K562 (cell line): Measurements from ENCODE around the gene MEIS2. TPM values are rescaled to one million over a fixed set of nuclear protein-coding genes. Genes with fewer than 3 reads are reported as not detected.

Source experiments
- ASH1L ChIP-seq: fragments of 450-650 bp; IDR thresholded peaks from 2 replicates; pipeline ENCODE4 v1.6.1; 2018; ENCODE audit warnings: borderline replicate concordance, mild to moderate bottlenecking, low read depth; ENCODE audit not compliant: partially characterized antibody
- BRD4 ChIP-seq: fragments of 200-600 bp; sonication (generic); IDR thresholded peaks from 2 replicates; pipeline ENCODE4 v1.6.1; 2017; ENCODE audit warnings: inconsistent platforms
- CAMTA2 ChIP-seq: fragments of 250-450 bp; sonication (Bioruptor Pico); conservative IDR thresholded peaks from 2 replicates; pipeline ENCODE4 v1.5.1; 2022
- EP300 ChIP-seq: IDR thresholded peaks from 2 replicates; pipeline ENCODE4 v1.6.1; 2012; ENCODE audit warnings: low read length, improper control_type of control experiment
- ESRRB ChIP-seq: fragments of 250-450 bp; sonication (Bioruptor Pico); IDR thresholded peaks from 2 replicates; pipeline ENCODE4 v1.5.0; 2020; ENCODE audit warnings: mild to moderate bottlenecking, moderate library complexity, borderline replicate concordance
- KAT7 ChIP-seq: sonication (generic); formaldehyde crosslinking; IDR thresholded peaks from 2 replicates; pipeline ENCODE4 v1.8.0; 2022; ENCODE audit warnings: missing genetic modification reagents, mild to moderate bottlenecking, borderline replicate concordance
- SMARCA4 ChIP-seq: fragments of 450-650 bp; IDR thresholded peaks from 2 replicates; pipeline ENCODE4 v1.6.1; 2016
- ZFP1 ChIP-seq: fragments of 450-650 bp; formaldehyde crosslinking; IDR thresholded peaks from 2 replicates; pipeline ENCODE4 v1.4.0; 2020; ENCODE audit warnings: mild to moderate bottlenecking, mixed read lengths
- ZFX ChIP-seq: sonication (generic); formaldehyde crosslinking; IDR thresholded peaks from 2 replicates; pipeline ENCODE4 v1.8.0; 2022; ENCODE audit warnings: mild to moderate bottlenecking, missing genetic modification reagents, moderate library complexity
- ZNF184 ChIP-seq: sonication (generic); formaldehyde crosslinking; IDR thresholded peaks from 2 replicates; pipeline ENCODE4 v1.5.0; 2020; ENCODE audit warnings: missing genetic modification reagents
- polyA plus RNA-seq, 8 experiments: library from polyadenylated mRNA; depleted of rRNA in 4 of 8; stranded (reverse) in 5 of 8; unstranded in 3 of 8; fragments of >200 nt; fragmentation: Nextera tagmentation in 2 of 8; fragmentation: Illumina TruSeq in 1 of 8; extraction: Ambion mirVana in 2 of 8; extraction: Trizol in 1 of 8; gene quantifications; 2 replicates each; pipeline versions ENCODE4 v1.2.1 to v1.2.3, GENCODE V29; 2011 to 2014; ENCODE audit warnings: inconsistent platforms in 1 of 8, missing spikeins in 1 of 8
- total RNA-seq, 7 experiments: library from RNA; depleted of rRNA in 6 of 7; stranded (reverse); fragments of >200 nt in 6 of 7; fragmentation: Illumina TruSeq in 2 of 7; extraction: Trizol in 2 of 7; gene quantifications; 2 replicates each; pipeline versions ENCODE4 v1.2.1 to v1.2.3, GENCODE V29; 2011 to 2021; ENCODE audit warnings: low replicate concordance in 1 of 7
- TF ChIP-seq, protein P1 (sequence below): fragments of 450-650 bp; IDR thresholded peaks from 2 replicates; pipeline ENCODE4 v1.6.1; 2016; ENCODE audit warnings: mild to moderate bottlenecking
- TF ChIP-seq, protein P2 (sequence below), 2 experiments: IDR thresholded peaks; 2 replicates each; pipeline ENCODE4 v1.6.1; 2012; ENCODE audit warnings: improper control_type of control experiment in 2 of 2, low read depth in 2 of 2, low read length in 2 of 2, borderline replicate concordance in 1 of 2
- TF ChIP-seq, protein P3 (sequence below): sonication (generic); formaldehyde crosslinking; IDR thresholded peaks from 2 replicates; pipeline ENCODE4 v1.9.0; 2022; ENCODE audit warnings: mild to moderate bottlenecking, missing genetic modification reagents
- TF ChIP-seq, protein P4 (sequence below): fragments of 450-650 bp; conservative IDR thresholded peaks from 2 replicates; pipeline ENCODE4 v1.6.1; 2016; ENCODE audit warnings: missing genetic modification characterization, low read depth, mild to moderate bottlenecking, control low read depth, missing compliant biosample characterization
- TF ChIP-seq, protein P5 (sequence below): IDR thresholded peaks from 2 replicates; pipeline ENCODE4 v1.6.1; 2016; ENCODE audit warnings: missing genetic modification characterization, missing compliant biosample characterization

Gene MEIS2
- total and polyA plus RNA-seq, 9 of the 15 experiments (the other 6 are each of a cell fraction or from before 2014, with no cell fraction given), result 7.5 to 64.2 (median 22.3) TPM

- TF ChIP-seq, protein P1, sequence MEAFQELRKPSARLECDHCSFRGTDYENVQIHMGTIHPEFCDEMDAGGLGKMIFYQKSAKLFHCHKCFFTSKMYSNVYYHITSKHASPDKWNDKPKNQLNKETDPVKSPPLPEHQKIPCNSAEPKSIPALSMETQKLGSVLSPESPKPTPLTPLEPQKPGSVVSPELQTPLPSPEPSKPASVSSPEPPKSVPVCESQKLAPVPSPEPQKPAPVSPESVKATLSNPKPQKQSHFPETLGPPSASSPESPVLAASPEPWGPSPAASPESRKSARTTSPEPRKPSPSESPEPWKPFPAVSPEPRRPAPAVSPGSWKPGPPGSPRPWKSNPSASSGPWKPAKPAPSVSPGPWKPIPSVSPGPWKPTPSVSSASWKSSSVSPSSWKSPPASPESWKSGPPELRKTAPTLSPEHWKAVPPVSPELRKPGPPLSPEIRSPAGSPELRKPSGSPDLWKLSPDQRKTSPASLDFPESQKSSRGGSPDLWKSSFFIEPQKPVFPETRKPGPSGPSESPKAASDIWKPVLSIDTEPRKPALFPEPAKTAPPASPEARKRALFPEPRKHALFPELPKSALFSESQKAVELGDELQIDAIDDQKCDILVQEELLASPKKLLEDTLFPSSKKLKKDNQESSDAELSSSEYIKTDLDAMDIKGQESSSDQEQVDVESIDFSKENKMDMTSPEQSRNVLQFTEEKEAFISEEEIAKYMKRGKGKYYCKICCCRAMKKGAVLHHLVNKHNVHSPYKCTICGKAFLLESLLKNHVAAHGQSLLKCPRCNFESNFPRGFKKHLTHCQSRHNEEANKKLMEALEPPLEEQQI, result peak; percentile 16; the same call in 1 of the 2 replicates
- TF ChIP-seq ZFX (CRISPR knock-in tag) (no peak; the same call in 1 of the 2 replicates), ESRRB (CRISPR knock-in tag) (no peak), ZFP1 (CRISPR knock-in tag) (no peak), EP300 (peak; percentile 9; the same call in 1 of the 2 replicates), ZNF184 (CRISPR knock-in tag) (no peak), KAT7 (CRISPR knock-in tag) (0 out of 2 replicates have a peak, but pooled peaks have one; percentile 39), BRD4 (0 out of 2 replicates have a peak, but pooled peaks have one; percentile 56), ASH1L (no peak), SMARCA4 (peak; percentile 25; the same call in 1 of the 2 replicates), CAMTA2 (CRISPR knock-in tag) (no peak)
- TF ChIP-seq, protein P2, sequence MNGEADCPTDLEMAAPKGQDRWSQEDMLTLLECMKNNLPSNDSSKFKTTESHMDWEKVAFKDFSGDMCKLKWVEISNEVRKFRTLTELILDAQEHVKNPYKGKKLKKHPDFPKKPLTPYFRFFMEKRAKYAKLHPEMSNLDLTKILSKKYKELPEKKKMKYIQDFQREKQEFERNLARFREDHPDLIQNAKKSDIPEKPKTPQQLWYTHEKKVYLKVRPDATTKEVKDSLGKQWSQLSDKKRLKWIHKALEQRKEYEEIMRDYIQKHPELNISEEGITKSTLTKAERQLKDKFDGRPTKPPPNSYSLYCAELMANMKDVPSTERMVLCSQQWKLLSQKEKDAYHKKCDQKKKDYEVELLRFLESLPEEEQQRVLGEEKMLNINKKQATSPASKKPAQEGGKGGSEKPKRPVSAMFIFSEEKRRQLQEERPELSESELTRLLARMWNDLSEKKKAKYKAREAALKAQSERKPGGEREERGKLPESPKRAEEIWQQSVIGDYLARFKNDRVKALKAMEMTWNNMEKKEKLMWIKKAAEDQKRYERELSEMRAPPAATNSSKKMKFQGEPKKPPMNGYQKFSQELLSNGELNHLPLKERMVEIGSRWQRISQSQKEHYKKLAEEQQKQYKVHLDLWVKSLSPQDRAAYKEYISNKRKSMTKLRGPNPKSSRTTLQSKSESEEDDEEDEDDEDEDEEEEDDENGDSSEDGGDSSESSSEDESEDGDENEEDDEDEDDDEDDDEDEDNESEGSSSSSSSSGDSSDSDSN (IDR thresholded peaks at IDR 0.05; ENCODE audit: borderline replicate concordance in 1 of 2, low read depth in 2 of 2, low read length in 2 of 2), result 0 out of 4 replicates have a peak, but pooled peaks have one; percentile 18 to 30
- TF ChIP-seq, protein P3, sequence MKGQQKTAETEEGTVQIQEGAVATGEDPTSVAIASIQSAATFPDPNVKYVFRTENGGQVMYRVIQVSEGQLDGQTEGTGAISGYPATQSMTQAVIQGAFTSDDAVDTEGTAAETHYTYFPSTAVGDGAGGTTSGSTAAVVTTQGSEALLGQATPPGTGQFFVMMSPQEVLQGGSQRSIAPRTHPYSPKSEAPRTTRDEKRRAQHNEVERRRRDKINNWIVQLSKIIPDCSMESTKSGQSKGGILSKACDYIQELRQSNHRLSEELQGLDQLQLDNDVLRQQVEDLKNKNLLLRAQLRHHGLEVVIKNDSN, result no peak
- TF ChIP-seq, protein P4, sequence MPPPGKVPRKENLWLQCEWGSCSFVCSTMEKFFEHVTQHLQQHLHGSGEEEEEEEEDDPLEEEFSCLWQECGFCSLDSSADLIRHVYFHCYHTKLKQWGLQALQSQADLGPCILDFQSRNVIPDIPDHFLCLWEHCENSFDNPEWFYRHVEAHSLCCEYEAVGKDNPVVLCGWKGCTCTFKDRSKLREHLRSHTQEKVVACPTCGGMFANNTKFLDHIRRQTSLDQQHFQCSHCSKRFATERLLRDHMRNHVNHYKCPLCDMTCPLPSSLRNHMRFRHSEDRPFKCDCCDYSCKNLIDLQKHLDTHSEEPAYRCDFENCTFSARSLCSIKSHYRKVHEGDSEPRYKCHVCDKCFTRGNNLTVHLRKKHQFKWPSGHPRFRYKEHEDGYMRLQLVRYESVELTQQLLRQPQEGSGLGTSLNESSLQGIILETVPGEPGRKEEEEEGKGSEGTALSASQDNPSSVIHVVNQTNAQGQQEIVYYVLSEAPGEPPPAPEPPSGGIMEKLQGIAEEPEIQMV (tag), result 0 out of 2 replicates have a peak, but pooled peaks have one; percentile 34
- TF ChIP-seq, protein P5, sequence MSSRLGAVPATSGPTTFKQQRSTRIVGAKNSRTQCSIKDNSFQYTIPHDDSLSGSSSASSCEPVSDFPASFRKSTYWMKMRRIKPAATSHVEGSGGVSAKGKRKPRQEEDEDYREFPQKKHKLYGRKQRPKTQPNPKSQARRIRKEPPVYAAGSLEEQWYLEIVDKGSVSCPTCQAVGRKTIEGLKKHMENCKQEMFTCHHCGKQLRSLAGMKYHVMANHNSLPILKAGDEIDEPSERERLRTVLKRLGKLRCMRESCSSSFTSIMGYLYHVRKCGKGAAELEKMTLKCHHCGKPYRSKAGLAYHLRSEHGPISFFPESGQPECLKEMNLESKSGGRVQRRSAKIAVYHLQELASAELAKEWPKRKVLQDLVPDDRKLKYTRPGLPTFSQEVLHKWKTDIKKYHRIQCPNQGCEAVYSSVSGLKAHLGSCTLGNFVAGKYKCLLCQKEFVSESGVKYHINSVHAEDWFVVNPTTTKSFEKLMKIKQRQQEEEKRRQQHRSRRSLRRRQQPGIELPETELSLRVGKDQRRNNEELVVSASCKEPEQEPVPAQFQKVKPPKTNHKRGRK, result peak; percentile 54
These were observed 2.2 kb upstream of the MEIS2 start (continued) for GRCh38 chr15:37102305-37103162.
